Osteoblast (primary cell): ENCODE data around the gene SLC19A3. TPM values are rescaled to one million over a fixed set of nuclear protein-coding genes. Genes with fewer than 3 reads are reported as not detected.
"Not testable (repeated sequence)": the region's sequence is repeated elsewhere in the genome, so short reads cannot be mapped to it uniquely, and the experiment has no call there.

Experiments used
- DNase-seq: peaks from one replicate; pipeline ENCODE4 v3.0.0; 2011; ENCODE audit warnings: low spot score, mixed read lengths; ENCODE audit not compliant: insufficient read length; ENCODE audit errors: missing footprints
- H2AFZ ChIP-seq: 2 replicates; pipeline ENCODE4 v1.6.0; 2011; ENCODE audit warnings: mild to moderate bottlenecking, low read length
- H3K27ac ChIP-seq: 2 replicates; pipeline ENCODE4 v1.5.1; 2011; ENCODE audit warnings: mild to moderate bottlenecking, low read depth, low read length, moderate library complexity
- H3K27me3 ChIP-seq: 2 replicates; pipeline ENCODE4 v1.6.0; 2012; ENCODE audit warnings: mild to moderate bottlenecking, control low read depth, inconsistent platforms, low read length, moderate library complexity; ENCODE audit not compliant: insufficient read depth
- H3K36me3 ChIP-seq: 2 replicates; pipeline ENCODE4 v1.5.1; 2011; ENCODE audit warnings: mild to moderate bottlenecking, low read length, control low read depth, moderate library complexity; ENCODE audit not compliant: insufficient read depth
- H3K4me1 ChIP-seq: 2 replicates; pipeline ENCODE4 v1.5.1; 2011; ENCODE audit warnings: mild to moderate bottlenecking, low read length, control low read depth, moderate library complexity; ENCODE audit not compliant: insufficient read depth
- H3K4me2 ChIP-seq: 2 replicates; pipeline ENCODE4 v1.6.0; 2011; ENCODE audit warnings: mild to moderate bottlenecking, low read length; ENCODE audit not compliant: insufficient read depth
- H3K4me3 ChIP-seq: fragments of 200-600 bp; sonication (generic); 3 replicates; pipeline ENCODE4 v1.5.1; 2012; ENCODE audit warnings: mild to moderate bottlenecking, low read length, inconsistent platforms; ENCODE audit not compliant: insufficient read depth
- H3K79me2 ChIP-seq: 2 replicates; pipeline ENCODE4 v1.6.0; 2012; ENCODE audit warnings: mild to moderate bottlenecking, low read length, control low read depth, inconsistent platforms; ENCODE audit not compliant: insufficient read depth
- H3K9me3 ChIP-seq: 2 replicates; pipeline ENCODE4 v1.5.1; 2011; ENCODE audit warnings: low read depth, low read length, control low read depth
- H4K20me1 ChIP-seq: 2 replicates; pipeline ENCODE4 v1.6.0; 2012; ENCODE audit warnings: mild to moderate bottlenecking, low read length, control low read depth; ENCODE audit not compliant: insufficient read depth
- CTCF ChIP-seq: IDR thresholded peaks from 2 replicates; pipeline ENCODE4 v1.5.1; 2011; ENCODE audit warnings: mild to moderate bottlenecking, low read depth, low read length, moderate library complexity; ENCODE audit errors: extremely low read depth
- total RNA-seq: library from RNA; depleted of rRNA; stranded (reverse); fragments of >200 nt; gene quantifications from 2 replicates; pipeline ENCODE4 v1.2.3, GENCODE V29; 2012

SLC19A3 gene
- total RNA-seq, 1 donor: 0.36 TPM

DNA sequence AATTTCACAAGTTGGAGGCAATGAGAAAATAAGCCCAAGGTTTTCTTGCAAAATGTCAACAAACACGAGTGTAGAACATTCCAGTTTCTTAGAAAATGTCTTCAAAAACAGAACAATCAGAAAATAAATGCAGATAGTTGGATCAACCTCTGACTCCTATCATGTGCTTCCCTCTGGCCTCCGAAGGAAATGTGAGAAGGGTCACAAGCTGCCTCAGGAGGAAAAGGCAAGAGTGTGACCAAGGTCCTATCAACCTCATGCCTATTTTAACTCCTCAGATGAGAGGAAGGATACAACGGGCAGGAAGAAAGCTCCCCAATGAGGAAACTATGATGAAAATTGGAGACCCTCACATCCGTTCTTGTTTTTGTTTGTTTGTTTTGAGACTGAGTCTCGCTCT, 43.3 kb downstream of the SLC19A3 start:
- H3K4me3 ChIP-seq: no peak overlapping the region

GRCh38 chr2:227673620-227674019, 44.2 kb downstream of the SLC19A3 start:
- not testable (repeated sequence) for H4K20me1 ChIP-seq, H3K36me3 ChIP-seq, H3K79me2 ChIP-seq, H3K27me3 ChIP-seq, H3K4me1 ChIP-seq, H3K4me3 ChIP-seq, H3K9me3 ChIP-seq, H3K4me2 ChIP-seq, H2AFZ ChIP-seq, DNase-seq, H3K27ac ChIP-seq

More for the DNA sequence above, 43.3 kb downstream of the SLC19A3 start:
- Histone ChIP-seq H3K27ac (no peak overlapping the region), H4K20me1 (no peaks in the 10 kb centered on the region), H3K27me3 (no peaks in the 10 kb centered on the region), H3K4me1 (no peaks in the 10 kb centered on the region), H3K36me3 (no peaks in the 10 kb centered on the region), H3K79me2 (no peaks in the 10 kb centered on the region), H3K4me2 (no peak overlapping the region), H2AFZ (no peak overlapping the region), H3K9me3 (no peaks in the 10 kb centered on the region)
- no peak for TF ChIP-seq CTCF
- DNase-seq: no peak

GRCh38 chr2:227671170-227671905, 46.5 kb downstream of the SLC19A3 start:
- Histone ChIP-seq H3K36me3 (no peaks in the 10 kb centered on the region), H3K79me2 (no peaks in the 10 kb centered on the region), H3K9me3 (no peaks in the 10 kb centered on the region), H3K4me1 (no peaks in the 10 kb centered on the region), H3K4me2 (no peak overlapping the region), H3K27ac (no peak overlapping the region), H3K4me3 (no peak overlapping the region), H3K27me3 (no peaks in the 10 kb centered on the region), H2AFZ (no peak overlapping the region), H4K20me1 (no peaks in the 10 kb centered on the region)
- TF ChIP-seq CTCF: no peak
- no peak for DNase-seq

- not testable (repeated sequence) for DNase-seq, H3K4me1 ChIP-seq, H3K4me2 ChIP-seq, H3K9me3 ChIP-seq, H3K36me3 ChIP-seq, H3K4me3 ChIP-seq, H2AFZ ChIP-seq, H3K27me3 ChIP-seq, H3K27ac ChIP-seq, H3K79me2 ChIP-seq, H4K20me1 ChIP-seq
Observed at GRCh38 chr2:227666631-227667170, 51.1 kb downstream of the SLC19A3 start, which contains the start of gene SCYGR5. Gene SCYGR5 (plus strand): TSS chr2:227666804. CDS start chr2:227666804, 0 bp downstream.
